SU-DHL-6 (cell line): Measurements from ENCODE around the gene PPIP5K1.
"Not testable (repeated sequence)": the region's sequence is repeated elsewhere in the genome, so short reads cannot be mapped to it uniquely, and the experiment has no call there.

Source experiments
- H2AFZ ChIP-seq: fragments of 200-600 bp; sonication (generic); 2 replicates; pipeline ENCODE4 v1.6.1; 2014; ENCODE audit warnings: low read depth, mild to moderate bottlenecking, moderate library complexity, mixed read lengths, antibody characterized with exemption, low read length; ENCODE audit not compliant: severe bottlenecking
- H3F3A ChIP-seq: fragments of 200-600 bp; shearing (Covaris generic); 2 replicates; pipeline ENCODE4 v1.6.0; 2016; ENCODE audit warnings: antibody characterized with exemption, mild to moderate bottlenecking; ENCODE audit not compliant: insufficient read depth
- H3K27ac ChIP-seq: fragments of 200-600 bp; sonication (generic); 2 replicates; pipeline ENCODE4 v1.5.1; 2016; ENCODE audit warnings: low read depth, mild to moderate bottlenecking, low read length, moderate library complexity, mixed read lengths
- H3K27me3 ChIP-seq: fragments of 200-600 bp; sonication (generic), shearing (Covaris generic); 2 replicates; pipeline ENCODE4 v1.6.0; 2014; ENCODE audit warnings: mild to moderate bottlenecking, low read length
- H3K36me3 ChIP-seq: fragments of 200-600 bp; sonication (generic); 2 replicates; pipeline ENCODE4 v1.6.1; 2014; ENCODE audit warnings: mild to moderate bottlenecking, low read length, mixed read lengths
- H3K4me2 ChIP-seq: fragments of 300-600, 200-600 bp; shearing (Covaris generic), sonication (generic); 2 replicates; pipeline ENCODE4 v1.6.0; 2014; ENCODE audit warnings: low read length, low read depth, mild to moderate bottlenecking; ENCODE audit not compliant: poor library complexity, severe bottlenecking
- H3K4me3 ChIP-seq: fragments of 200-600 bp; sonication (generic); 2 replicates; pipeline ENCODE4 v1.5.1; 2014; ENCODE audit warnings: antibody characterized with exemption, low read length, mild to moderate bottlenecking, mixed read lengths; ENCODE audit not compliant: insufficient read depth, poor library complexity, severe bottlenecking
- H3K79me2 ChIP-seq: fragments of 200-600 bp; sonication (generic); 2 replicates; pipeline ENCODE4 v1.6.1; 2014; ENCODE audit warnings: mild to moderate bottlenecking, low read length, moderate library complexity; ENCODE audit not compliant: insufficient read depth
- H3K9ac ChIP-seq: fragments of 200-600 bp; sonication (generic); 2 replicates; pipeline ENCODE4 v1.7.0; 2014; ENCODE audit warnings: mild to moderate bottlenecking, low read length
- H3K9me2 ChIP-seq: fragments of 200-600 bp; sonication (generic); replicated peaks from 2 replicates; pipeline ENCODE4 v1.6.1; 2014; ENCODE audit warnings: low read length; ENCODE audit not compliant: insufficient read depth
- H3K9me3 ChIP-seq: fragments of 200-600 bp; sonication (generic); 2 replicates; pipeline ENCODE4 v1.6.1; 2014; ENCODE audit warnings: low read length, mixed read lengths; ENCODE audit not compliant: insufficient read depth
- H4K20me1 ChIP-seq: fragments of 200-600 bp; sonication (generic); 2 replicates; pipeline ENCODE4 v1.6.1; 2014; ENCODE audit warnings: low read depth, mild to moderate bottlenecking, antibody characterized with exemption, low read length, moderate library complexity, mixed read lengths
- CTCF ChIP-seq: fragments of 200-600 bp; sonication (generic); IDR thresholded peaks from one replicate; pipeline ENCODE4 v1.5.1; 2017; ENCODE audit warnings: antibody characterized with exemption, mild to moderate bottlenecking, low read length, moderate library complexity; ENCODE audit not compliant: insufficient read depth, poor library complexity, severe bottlenecking
- EZH2phosphoT487 ChIP-seq: fragments of 200-600 bp; sonication (generic), shearing (Covaris generic); conservative IDR thresholded peaks from 2 replicates; pipeline ENCODE4 v1.6.1; 2018; ENCODE audit warnings: mild to moderate bottlenecking, antibody characterized with exemption, low read length, moderate library complexity, mixed read lengths

Gene PPIP5K1

DNA sequence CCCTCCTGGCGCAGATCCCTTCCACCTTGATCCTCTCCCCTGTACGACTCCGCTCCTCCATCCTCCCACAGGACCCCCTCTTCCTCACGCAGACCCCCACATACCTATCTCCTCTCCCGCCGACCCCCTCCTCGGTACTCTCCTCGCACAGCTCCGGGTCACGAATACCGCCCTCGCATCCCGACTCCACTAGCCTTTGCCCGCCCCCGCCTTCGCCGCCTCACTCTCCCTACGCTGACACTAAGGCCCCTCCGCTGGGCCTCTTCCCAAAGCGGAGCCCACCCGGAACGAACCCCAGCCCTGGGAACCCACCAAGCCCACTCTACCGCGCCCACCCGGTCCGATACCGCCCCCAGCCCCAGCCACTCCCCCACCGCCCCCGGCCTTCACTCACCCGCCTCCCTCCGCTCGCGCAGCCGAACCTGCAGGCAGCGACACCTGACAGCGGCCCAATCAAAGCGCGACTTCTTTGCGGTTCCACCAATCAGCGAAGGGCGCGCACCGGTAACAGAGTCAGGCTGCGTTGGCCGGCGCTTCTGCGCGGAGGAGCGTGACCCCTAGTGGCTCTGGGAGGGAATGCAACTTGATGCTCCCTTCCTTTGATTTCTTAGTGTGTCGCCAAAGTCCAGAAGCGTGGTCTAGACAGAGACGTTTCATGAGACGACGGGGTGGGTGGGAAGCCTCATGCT lies at the start of gene PPIP5K1:
TSS of gene PPIP5K1 (minus strand) at position 431 of the 689 bp plus-strand sequence. CDS start 5,704 bp downstream, outside the sequence.
- not testable (repeated sequence) for H3F3A ChIP-seq, H3K9me3 ChIP-seq

DNA sequence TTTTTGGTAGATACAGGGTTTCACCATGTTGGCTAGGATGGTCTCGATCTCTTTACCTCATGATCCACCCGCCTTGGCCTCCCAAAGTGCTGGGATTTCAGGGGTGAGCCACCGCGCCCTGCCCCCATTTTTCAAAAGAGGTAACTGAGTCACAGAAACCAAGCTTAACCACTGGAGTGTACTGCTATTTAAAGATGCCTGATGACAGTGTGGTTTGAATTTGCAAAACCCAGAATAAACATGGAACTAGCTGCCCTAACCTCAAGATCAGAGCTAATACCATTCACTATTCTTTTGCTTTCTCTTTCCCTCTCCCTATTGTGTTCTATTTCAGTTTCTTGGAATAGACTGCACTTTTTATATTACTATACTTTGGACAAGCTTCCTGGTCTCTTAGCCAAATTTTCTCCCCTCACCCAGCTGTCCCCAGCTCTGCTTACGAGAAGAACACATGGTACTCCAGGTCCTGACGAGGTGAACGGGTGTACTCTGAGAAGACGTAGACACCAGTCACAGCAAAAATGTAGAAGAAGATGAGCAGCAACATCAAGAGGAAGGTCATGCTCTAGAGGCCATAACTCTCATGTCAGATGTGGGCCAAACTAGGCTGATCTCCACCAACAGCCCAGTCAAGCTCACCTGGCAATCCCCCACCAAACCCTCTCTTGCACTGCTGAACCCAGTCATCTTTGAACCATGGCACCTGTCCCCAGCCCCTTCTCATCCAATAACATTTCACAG lies 48.6 kb upstream of the PPIP5K1 start:
- H3K9me2 ChIP-seq, H3K79me2 ChIP-seq, H3K4me2 ChIP-seq, H3K9me3 ChIP-seq, H3K4me3 ChIP-seq, H3K27me3 ChIP-seq, H2AFZ ChIP-seq, H3K27ac ChIP-seq, H3F3A ChIP-seq, H3K36me3 ChIP-seq, H3K9ac ChIP-seq, H4K20me1 ChIP-seq: not testable (repeated sequence)

More for the DNA sequence above, at the start of gene PPIP5K1:
- H3K4me3 ChIP-seq, H3K27me3 ChIP-seq, H3K36me3 ChIP-seq, H3K27ac ChIP-seq, H2AFZ ChIP-seq, H3K9ac ChIP-seq, H3K9me2 ChIP-seq, H4K20me1 ChIP-seq, H3K4me2 ChIP-seq, H3K79me2 ChIP-seq: not testable (repeated sequence)

- not testable (repeated sequence) for H3K9ac ChIP-seq, H4K20me1 ChIP-seq, H3K4me2 ChIP-seq, H3K9me2 ChIP-seq, H3K36me3 ChIP-seq, H3K79me2 ChIP-seq, H3K4me3 ChIP-seq, H3K27me3 ChIP-seq, H3K9me3 ChIP-seq, H3K27ac ChIP-seq, H2AFZ ChIP-seq, H3F3A ChIP-seq
Measured at GRCh38 chr15:43626937-43627336, 36.9 kb upstream of the PPIP5K1 start.

- Histone ChIP-seq H3K27me3 (no peaks in the 10 kb centered on the region), H2AFZ (no peak overlapping the region), H3F3A (no peaks in the 10 kb centered on the region), H3K9me3 (no peaks in the 10 kb centered on the region), H3K79me2 (no peaks in the 10 kb centered on the region), H3K4me3 (no peak overlapping the region), H4K20me1 (no peaks in the 10 kb centered on the region), H3K4me2 (no peak overlapping the region), H3K27ac (no peak overlapping the region), H3K9me2 (no peaks in the 10 kb centered on the region), H3K36me3 (no peaks in the 10 kb centered on the region), H3K9ac (no peak overlapping the region)
- no peak for TF ChIP-seq EZH2phosphoT487
- TF ChIP-seq CTCF: no peak
Measured at GRCh38 chr15:43625106-43625505, 35.1 kb upstream of the PPIP5K1 start.

GRCh38 chr15:43622068-43622799 lies 32.2 kb upstream of the PPIP5K1 start:
- H3K27me3 ChIP-seq, H3K27ac ChIP-seq, H2AFZ ChIP-seq, H4K20me1 ChIP-seq, H3K4me3 ChIP-seq, H3K9ac ChIP-seq, H3K36me3 ChIP-seq, H3K4me2 ChIP-seq, H3K79me2 ChIP-seq, H3K9me3 ChIP-seq, H3K9me2 ChIP-seq, H3F3A ChIP-seq: not testable (repeated sequence)

- not testable (repeated sequence) for H3K27me3 ChIP-seq, H3F3A ChIP-seq, H3K79me2 ChIP-seq, H3K9me3 ChIP-seq, H3K4me2 ChIP-seq, H3K36me3 ChIP-seq, H3K9me2 ChIP-seq, H4K20me1 ChIP-seq, H3K27ac ChIP-seq, H3K9ac ChIP-seq, H3K4me3 ChIP-seq, H2AFZ ChIP-seq
Measured at GRCh38 chr15:43618700-43619099, 28.7 kb upstream of the PPIP5K1 start, which contains the start of gene STRC. TSS of gene STRC (minus strand) at chr15:43618800. CDS start at chr15:43618722, 78 bp downstream.

GRCh38 chr15:43617750-43618149 lies 27.7 kb upstream of the PPIP5K1 start:
- H3K4me2 ChIP-seq, H3K9me3 ChIP-seq, H3K9me2 ChIP-seq, H3K4me3 ChIP-seq, H3K36me3 ChIP-seq, H2AFZ ChIP-seq, H4K20me1 ChIP-seq, H3K27ac ChIP-seq, H3F3A ChIP-seq, H3K79me2 ChIP-seq, H3K27me3 ChIP-seq, H3K9ac ChIP-seq: not testable (repeated sequence)
